Measurements from ENCODE around the gene CHERP. TPM values are rescaled to one million over a fixed set of nuclear protein-coding genes. Genes with fewer than 3 reads are reported as not detected.

CHERP gene
- total RNA-seq, 1 donor from 2014 or later: 89.8 TPM

DNA sequence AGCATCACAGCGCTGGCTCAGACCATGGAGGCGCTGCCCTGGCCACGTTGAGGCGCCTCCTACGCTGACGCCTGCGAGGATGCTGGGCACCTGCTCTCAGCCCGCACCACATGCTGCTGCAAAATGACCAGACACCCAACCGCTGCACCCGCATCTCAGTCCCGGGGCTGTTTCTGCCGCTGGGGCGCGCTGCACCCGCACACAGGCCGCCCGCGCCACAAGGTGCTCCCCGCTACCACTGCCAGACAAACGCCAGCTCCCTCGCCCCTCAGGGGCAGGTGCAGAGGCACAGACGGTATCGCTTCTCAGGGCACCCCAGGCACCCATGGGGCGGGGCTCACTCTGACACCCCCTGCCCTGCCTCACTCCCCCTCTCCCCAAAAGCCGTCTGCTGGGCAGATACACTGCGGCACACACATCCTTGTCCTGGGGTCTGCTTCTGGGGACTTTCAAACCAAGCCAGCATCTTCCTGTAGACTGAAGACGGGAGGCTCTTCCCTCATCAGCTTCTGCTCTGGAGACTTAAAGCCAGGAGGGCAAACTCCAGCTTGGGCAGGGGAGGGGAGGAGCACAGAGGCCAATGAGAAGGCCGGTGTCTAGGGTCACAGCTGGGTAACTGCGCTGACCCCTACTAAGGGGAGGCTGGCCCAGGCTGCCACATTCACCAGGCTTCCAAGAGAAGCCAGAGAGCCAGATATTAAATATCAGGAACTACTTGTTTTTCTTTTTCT lies 16.3 kb downstream of the CHERP start:
- Mint-ChIP-seq H3K36me3 (ENCODE audit: low read depth) (peaks cover 56% of the 10 kb centered on the region), H3K27ac (no peak overlapping the region), H3K9me3 (no peaks in the 10 kb centered on the region), H3K4me1 (no peaks in the 10 kb centered on the region), H3K4me3 (no peak overlapping the region), H3K27me3 (no peaks in the 10 kb centered on the region)
- DNase-seq: no peak
- intact Hi-C loops (cut with micrococcal nuclease): no loop called here

DNA sequence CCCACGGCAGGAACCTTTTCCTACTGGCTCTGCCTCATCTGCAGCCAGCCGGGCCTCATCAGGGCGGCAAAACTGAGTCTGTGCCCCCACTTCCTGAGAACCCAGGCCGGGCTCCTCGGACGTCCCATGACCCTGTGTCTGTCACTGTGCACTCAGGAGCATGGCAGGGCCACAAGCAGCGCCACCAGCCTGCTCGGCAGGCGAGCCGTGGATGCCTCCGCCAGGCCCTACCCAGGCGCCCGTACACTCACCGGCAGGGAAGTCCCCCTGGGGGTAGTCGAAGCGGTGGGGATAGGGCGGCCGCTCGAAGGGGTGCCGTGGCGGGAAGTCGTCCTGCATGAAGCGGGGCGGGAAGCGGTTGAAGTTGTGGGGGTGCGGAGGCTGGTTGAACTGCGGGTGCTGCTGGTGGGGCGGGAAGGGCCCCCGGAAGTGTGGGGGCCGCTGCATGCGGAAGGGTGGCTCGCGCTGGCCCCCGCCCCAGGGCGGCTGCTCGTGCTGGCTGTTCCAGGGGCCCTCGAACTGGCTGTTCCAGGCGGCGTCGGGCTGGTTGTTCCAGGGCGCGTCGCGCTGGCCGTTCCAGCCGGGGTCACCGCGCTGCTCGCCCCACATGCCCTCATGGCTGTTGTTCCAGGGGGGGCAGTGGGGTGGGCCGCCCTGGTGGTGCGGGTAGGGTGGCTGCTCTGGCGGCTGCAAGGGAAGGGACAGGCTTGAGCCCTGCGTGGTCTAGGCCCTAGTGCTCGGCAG lies 17.1 kb downstream of the CHERP start:
- H3K4me1 Mint-ChIP-seq: no peaks in the 10 kb centered on the region
- no peak for DNase-seq
- H3K9me3 Mint-ChIP-seq: no peaks in the 10 kb centered on the region
- H3K27me3 Mint-ChIP-seq: no peaks in the 10 kb centered on the region
- intact Hi-C loops (cut with micrococcal nuclease): no loop called here
- H3K27ac Mint-ChIP-seq: no peak overlapping the region
- H3K36me3 Mint-ChIP-seq (ENCODE audit: low read depth): peaks cover 59% of the 10 kb centered on the region
- no peak overlapping the region for H3K4me3 Mint-ChIP-seq

DNA sequence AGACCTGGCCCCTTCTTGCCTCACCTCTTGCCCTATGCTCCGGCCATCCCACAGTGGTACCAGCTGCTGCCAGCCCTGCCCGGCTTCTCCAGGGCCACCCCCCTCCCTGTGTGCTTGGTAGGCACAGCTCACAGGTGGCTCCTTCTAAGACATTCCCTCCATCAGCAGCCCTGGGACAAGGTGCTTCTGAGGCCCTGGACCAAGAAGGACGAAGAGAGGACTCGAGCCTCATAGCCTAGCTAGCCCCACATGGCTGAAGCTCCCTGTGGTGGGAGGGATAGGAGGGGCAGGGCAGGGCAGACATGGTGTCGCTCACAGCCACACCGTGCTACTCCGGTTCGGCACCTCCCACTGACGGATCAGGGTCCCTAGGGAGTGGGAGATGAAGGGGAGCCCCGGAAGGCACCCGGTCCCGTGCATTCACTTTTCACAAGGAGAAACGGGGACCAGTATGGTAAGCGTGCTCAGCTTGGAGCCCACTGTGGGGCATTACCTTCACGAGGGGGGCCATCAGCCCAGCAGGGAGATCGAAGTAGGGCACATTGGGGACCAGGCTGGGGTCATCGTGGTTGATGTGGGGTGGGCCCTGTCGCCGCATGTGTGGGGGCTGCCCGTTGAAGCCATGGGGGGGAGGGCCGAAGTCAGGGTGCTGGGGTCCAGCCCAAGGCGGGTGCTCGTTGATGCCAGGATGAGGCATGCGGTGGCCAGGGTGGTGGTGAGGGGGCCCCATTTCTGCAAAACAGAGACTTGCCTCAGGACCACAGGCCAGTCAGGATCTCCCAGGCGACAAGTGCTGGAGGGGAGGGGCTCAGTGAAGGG lies 19.5 kb downstream of the CHERP start:
- no peak for DNase-seq
- Mint-ChIP-seq H3K9me3 (no peaks in the 10 kb centered on the region), H3K4me1 (no peaks in the 10 kb centered on the region), H3K27ac (no peak overlapping the region), H3K27me3 (no peaks in the 10 kb centered on the region), H3K36me3 (ENCODE audit: low read depth) (peaks cover 62% of the 10 kb centered on the region), H3K4me3 (no peak overlapping the region)
- intact Hi-C loops (cut with micrococcal nuclease): no loop called here

DNA sequence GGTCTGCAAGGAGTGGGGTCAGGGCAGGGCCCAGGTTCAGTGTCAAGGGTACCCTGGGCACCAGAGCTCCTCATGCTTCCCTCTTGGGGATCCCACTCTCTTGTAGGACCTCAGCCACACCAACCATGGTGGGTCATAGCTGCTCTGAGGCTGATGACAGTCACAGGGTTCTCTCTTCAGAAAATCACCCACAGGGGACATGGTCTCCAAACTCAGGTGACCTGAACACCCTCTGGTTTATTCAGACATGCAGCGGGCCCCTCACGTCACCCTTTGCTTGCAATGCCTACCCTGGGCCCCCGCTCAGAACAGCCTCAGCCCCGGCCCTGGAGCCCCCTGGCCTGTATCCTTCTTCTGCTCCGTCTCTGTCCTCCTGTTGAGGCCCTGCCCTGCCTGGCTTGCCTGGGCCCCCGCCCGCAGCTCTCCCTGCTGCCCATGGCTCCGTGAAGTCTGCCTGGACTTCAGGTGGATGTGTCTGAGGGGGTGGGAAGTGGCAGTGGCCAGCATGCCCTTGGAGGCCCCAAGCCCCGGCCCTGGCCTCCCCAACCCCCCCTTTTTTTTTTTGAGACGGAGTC lies 20.4 kb downstream of the CHERP start:
- Mint-ChIP-seq H3K4me1 (no peaks in the 10 kb centered on the region), H3K9me3 (no peaks in the 10 kb centered on the region), H3K27ac (no peak overlapping the region), H3K4me3 (no peak overlapping the region), H3K27me3 (no peaks in the 10 kb centered on the region), H3K36me3 (ENCODE audit: low read depth) (peaks cover 65% of the 10 kb centered on the region)
- intact Hi-C loops (cut with micrococcal nuclease): no loop called here
- DNase-seq: no peak

DNA sequence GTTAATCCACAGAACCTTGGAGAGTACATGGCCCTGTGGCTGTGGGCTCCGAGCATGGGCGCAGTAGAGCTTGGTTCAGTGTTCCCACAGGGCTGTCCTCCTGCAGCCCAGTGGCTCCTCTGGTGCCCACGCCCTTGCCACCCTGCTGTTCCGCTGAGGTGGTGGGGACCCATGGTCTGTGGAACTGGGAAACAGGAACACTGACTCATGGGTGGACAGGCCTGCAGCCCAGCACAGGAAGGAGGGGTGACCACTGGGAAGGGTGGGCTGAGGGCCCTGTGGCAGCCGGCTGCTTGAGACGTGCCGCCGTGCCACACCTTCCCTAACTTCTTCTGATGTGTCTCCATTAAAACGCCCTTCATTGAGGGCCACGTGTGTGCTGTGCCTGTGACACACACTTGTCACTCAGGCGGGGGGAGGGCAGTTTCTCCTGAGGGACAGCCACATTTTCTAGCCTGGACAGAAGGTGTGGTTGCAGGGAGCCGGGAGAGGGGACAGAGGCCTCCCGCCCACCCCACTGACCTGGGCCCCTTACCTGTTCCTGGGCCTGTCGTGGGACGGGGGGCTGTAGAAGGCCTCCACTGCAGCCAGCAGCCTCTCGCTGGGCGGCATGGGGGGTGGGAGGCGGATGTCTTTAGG lies 21.1 kb downstream of the CHERP start:
- no peak for DNase-seq
- Mint-ChIP-seq H3K27ac (no peak overlapping the region), H3K36me3 (ENCODE audit: low read depth) (peaks cover 62% of the 10 kb centered on the region), H3K4me3 (no peak overlapping the region), H3K27me3 (no peaks in the 10 kb centered on the region), H3K9me3 (no peaks in the 10 kb centered on the region), H3K4me1 (no peaks in the 10 kb centered on the region)
- intact Hi-C loops (cut with micrococcal nuclease): no loop called here

DNA sequence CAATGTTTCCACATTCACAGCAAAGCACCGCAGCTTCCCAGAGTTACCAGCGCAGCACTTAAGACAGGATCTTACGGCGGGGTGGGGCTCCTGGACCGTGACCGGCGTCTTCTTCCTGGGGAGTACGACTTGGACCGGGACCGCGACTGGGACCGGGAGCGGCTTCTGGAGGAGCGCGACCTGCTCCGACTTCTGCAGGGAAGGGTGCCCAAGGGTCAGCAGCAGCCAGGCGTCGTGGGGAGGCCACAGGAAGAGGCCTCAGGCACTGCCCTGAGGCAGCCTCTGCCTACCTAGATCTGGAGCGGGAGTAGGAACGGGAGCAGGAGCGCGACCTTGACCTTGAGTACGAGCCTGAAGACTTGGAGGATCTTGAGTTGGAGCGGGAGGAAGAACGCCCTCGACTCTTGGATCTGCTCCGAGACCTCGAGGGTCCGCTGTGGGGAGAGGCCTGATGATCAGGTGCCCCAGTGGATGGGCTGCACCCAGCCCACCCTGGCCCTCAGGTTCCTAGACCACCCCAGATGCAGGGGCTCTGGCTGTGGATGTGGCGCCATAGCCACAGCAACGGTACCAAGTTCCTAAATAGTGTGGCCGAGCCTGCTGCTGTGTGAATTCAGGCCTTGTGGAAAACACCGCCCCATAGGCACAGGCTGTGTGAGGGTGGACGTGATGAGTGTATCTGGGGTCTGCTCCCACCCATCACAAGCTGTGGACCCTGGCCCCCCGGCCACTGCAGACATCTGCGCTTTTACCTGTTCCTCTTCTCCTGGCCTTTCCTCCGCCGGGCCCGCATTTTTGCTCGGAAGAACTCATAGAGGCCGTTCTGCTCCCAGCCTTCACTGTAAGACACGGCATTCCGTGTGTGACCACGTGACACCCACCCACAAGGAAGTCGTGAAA lies 21.9 kb downstream of the CHERP start:
- intact Hi-C loops (cut with micrococcal nuclease): no loop called here
- Mint-ChIP-seq H3K36me3 (ENCODE audit: low read depth) (peaks cover 56% of the 10 kb centered on the region), H3K27me3 (no peaks in the 10 kb centered on the region), H3K9me3 (no peaks in the 10 kb centered on the region), H3K27ac (no peak overlapping the region), H3K4me3 (no peak overlapping the region), H3K4me1 (no peaks in the 10 kb centered on the region)
- no peak for DNase-seq

DNA sequence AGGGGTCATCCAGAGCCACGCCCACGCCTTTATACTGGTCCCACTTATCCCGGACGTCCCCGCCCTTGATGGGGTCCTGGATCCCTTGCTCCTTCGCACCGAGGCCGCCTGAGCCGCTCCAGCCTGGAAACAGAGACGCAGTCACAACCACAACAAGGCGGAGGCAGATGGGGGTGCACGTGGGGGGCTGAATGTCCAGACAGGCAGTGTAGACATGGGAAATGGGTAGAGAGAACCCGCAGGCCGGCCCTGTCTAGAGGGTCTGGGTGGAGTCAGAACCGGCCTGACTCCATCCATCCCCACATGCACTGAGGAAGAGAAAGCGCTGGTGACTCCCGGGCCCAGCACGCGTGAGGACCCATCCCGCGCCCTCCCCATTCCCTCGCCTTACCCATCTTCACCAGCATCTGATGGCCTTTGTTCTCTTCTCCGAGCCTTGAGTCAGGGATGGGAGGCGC lies 23.0 kb downstream of the CHERP start:
- H3K27ac Mint-ChIP-seq: no peak overlapping the region
- no peak overlapping the region for H3K4me3 Mint-ChIP-seq
- intact Hi-C loops (cut with micrococcal nuclease): no loop called here
- DNase-seq: no peak
- H3K9me3 Mint-ChIP-seq: no peaks in the 10 kb centered on the region
- H3K4me1 Mint-ChIP-seq: no peaks in the 10 kb centered on the region
- H3K36me3 Mint-ChIP-seq (ENCODE audit: low read depth): peaks cover 54% of the 10 kb centered on the region
- no peaks in the 10 kb centered on the region for H3K27me3 Mint-ChIP-seq

DNA sequence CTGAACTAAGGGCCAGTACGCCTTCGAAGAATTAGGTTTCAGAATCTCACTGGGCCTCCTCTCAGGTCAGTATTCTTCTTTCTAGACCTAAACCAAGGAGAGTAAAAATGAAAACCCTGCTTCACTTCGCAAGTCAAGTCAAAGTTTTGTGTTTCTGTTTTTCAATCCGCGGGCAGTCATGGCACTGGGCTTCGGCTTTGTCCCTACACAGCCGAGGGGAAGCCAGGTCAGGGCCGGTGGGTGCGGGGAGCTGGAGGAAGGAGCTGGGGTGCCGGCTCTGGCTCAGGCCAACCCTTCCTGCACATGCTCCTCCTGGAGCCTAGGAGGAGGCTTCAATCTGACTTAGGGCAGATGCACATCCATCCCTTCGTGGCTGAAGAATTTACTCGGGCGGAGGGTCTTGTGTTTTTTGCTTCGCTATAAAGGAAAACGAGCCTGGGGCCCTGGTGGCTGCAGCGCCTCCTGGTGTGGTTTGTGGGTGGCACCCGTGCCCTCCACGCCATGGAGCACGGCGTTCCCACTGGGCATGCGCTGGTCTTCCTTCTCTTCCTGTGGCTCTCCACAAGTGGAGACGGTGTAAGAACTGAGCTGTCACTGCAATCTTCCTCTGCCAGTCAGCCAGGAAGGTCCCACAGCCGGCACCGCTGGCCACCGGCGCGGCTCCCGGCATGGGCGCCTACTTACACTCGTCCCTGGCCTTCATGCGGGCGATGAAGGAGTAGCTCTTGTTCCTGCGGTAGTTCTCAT lies 23.6 kb downstream of the CHERP start:
- DNase-seq: no peak
- intact Hi-C loops (cut with micrococcal nuclease): no loop called here
- Mint-ChIP-seq H3K27ac (no peak overlapping the region), H3K9me3 (no peaks in the 10 kb centered on the region), H3K36me3 (ENCODE audit: low read depth) (peaks cover 48% of the 10 kb centered on the region), H3K4me3 (no peak overlapping the region), H3K4me1 (no peaks in the 10 kb centered on the region), H3K27me3 (no peaks in the 10 kb centered on the region)

DNA sequence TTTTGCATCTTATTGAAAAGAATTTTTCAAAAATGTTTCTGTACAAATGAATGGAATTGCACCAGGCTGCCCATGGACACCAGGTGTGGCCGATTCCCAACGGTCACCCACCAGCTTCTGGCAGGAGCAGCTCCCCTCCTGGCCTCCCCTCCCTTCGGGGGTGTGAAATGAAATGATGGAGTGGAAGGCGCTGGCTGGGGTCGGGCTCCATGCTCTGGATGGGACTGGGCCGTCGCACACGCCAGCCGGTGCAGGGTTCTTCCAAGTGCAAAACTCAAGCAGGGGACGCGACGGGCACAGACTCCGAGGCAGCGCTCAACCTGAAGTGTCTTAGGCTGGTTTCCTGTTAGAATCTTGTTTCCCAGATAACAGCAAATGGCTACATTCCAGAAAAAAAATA lies 24.2 kb downstream of the CHERP start:
- no peak overlapping the region for H3K4me3 Mint-ChIP-seq
- no peaks in the 10 kb centered on the region for H3K27me3 Mint-ChIP-seq
- intact Hi-C loops (cut with micrococcal nuclease): no loop called here
- no peak for DNase-seq
- no peaks in the 10 kb centered on the region for H3K9me3 Mint-ChIP-seq
- H3K4me1 Mint-ChIP-seq: no peaks in the 10 kb centered on the region
- H3K27ac Mint-ChIP-seq: no peak overlapping the region
- H3K36me3 Mint-ChIP-seq (ENCODE audit: low read depth): peaks cover 44% of the 10 kb centered on the region

DNA sequence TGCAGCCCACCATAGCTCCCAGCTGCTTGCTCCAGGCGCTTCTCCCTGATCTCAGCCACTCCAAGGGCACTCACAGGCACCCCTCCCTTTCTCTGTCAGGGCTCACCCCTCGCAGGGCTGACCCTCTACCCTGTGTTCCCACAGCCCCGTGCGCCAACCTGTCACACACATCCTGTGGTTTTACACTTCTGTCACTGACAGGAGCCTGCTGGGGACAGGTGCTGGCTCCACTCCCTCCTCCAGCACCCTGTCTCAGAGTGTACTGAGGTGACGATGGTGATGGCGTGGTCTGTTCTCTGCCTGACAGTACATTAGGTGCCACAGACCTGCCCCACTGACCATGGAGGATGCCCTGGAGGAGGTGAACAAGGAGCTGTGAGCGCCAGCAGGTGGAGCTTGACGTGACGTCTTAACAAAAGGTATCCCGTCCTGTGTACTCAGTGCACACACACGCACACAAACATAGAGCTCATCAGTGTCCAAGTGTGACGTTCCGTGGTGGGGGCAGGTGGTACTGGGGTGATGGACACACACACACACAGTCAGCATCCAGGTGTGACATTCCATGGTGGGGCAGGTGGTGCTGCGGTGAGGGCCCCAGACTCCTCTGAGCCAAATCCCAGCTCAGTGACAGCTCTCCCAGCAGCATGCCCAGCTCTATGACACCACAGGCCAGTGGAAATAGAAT lies 25.2 kb downstream of the CHERP start:
- Mint-ChIP-seq H3K36me3 (ENCODE audit: low read depth) (peaks cover 38% of the 10 kb centered on the region), H3K27me3 (no peaks in the 10 kb centered on the region), H3K27ac (no peak overlapping the region), H3K4me1 (peaks cover 2% of the 10 kb centered on the region), H3K9me3 (no peaks in the 10 kb centered on the region), H3K4me3 (no peak overlapping the region)
- intact Hi-C loops (cut with micrococcal nuclease): no loop called here
- no peak for DNase-seq

DNA sequence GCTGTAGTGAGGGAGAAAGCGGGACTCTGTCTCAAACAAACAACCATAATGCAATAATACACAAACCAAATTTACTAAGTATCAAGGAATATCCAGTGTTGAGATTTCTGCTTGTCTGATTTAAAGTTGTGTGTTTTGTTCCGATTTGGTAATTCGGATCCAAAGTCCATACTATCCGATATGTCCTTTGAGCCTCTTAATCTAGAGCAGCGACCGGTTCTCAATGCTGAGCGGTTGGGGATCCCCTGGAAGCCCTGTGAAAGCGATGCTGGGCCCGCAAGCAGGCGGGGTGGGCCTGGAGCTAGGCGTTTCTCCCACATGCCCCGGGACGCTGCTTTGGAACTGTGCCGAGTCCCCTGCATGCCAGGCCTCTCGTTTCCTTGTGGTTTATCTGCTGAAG lies 25.9 kb downstream of the CHERP start:
- Mint-ChIP-seq H3K27ac (no peak overlapping the region), H3K4me1 (peaks cover 2% of the 10 kb centered on the region), H3K27me3 (no peaks in the 10 kb centered on the region), H3K36me3 (ENCODE audit: low read depth) (peaks cover 38% of the 10 kb centered on the region), H3K4me3 (no peak overlapping the region), H3K9me3 (no peaks in the 10 kb centered on the region)
- intact Hi-C loops (cut with micrococcal nuclease): no loop called here
- no peak for DNase-seq

Data from activated CD4-positive, alpha-beta T cell treated with anti-CD3 and anti-CD28 coated beads, Interleukin-2, amount 10 ng/mL, durations not matched to agents 24 days and 14 days (primary cell).